Measurements from ENCODE around the gene MILR1.

Gene MILR1

GRCh38 chr17:64507413-64507782 is 58.5 kb downstream of the MILR1 start:
- H3K9me3 ChIP-seq (ENCODE audit: control insufficient read depth, low read length), result no peaks in the 10 kb centered on the region
- H3K9ac ChIP-seq (ENCODE audit: low read length), result peak overlapping the region; percentile 100
- H4K91ac ChIP-seq (ENCODE audit: low read length), result peak overlapping the region; percentile 94
- peak overlapping the region; percentile 35 for H4K8ac ChIP-seq (ENCODE audit: low read length)
- no peak overlapping the region for H2BK5ac ChIP-seq (ENCODE audit: low read depth, low read length, poor library complexity, severe bottlenecking)
- 0% methylated on average over 6 of the region's 13 CpGs for WGBS
- H3K18ac ChIP-seq (ENCODE audit: low read depth in 1 of 2, low read length in 2 of 2), result peak overlapping the region; percentile 86 to 97
- peak overlapping the region; percentile 23 for H2AK5ac ChIP-seq (ENCODE audit: low read length, severe bottlenecking)
- H3K36me3 ChIP-seq (ENCODE audit: control insufficient read depth in 1 of 2, insufficient read depth in 2 of 2, low read depth in 1 of 2, low read length in 2 of 2), result peaks cover 13 to 59% of the 10 kb centered on the region in 2 experiments
- H3K4me2 ChIP-seq (ENCODE audit: low read length, poor library complexity, severe bottlenecking), result peak overlapping the region; percentile 67
- DNase-seq, result peak; percentile 90
- H2BK15ac ChIP-seq (ENCODE audit: low read depth, poor library complexity, severe bottlenecking), result no peak overlapping the region
- H3K27me3 ChIP-seq (ENCODE audit: control insufficient read depth in 1 of 2, insufficient read depth in 1 of 2, low read length in 2 of 2), result no peaks in the 10 kb centered on the region
- H3K4me3 ChIP-seq (ENCODE audit: insufficient read depth in 1 of 2, low read depth in 1 of 2, low read length in 2 of 2), result peak overlapping the region; percentile 85 to 93
- H3K14ac ChIP-seq (ENCODE audit: low read length in 2 of 2), result peak overlapping the region in 1 of 2 experiments; percentile 95
- H3K79me1 ChIP-seq (replicated peaks; ENCODE audit: low read length, poor library complexity, severe bottlenecking), result peaks cover 8% of the 10 kb centered on the region
- peak overlapping the region in 1 of 2 experiments; percentile 3 for H2BK12ac ChIP-seq (ENCODE audit: low read length in 2 of 2)
- H3K4me1 ChIP-seq (ENCODE audit: control insufficient read depth, insufficient read depth, low read depth, low read length), result peaks cover 6% of the 10 kb centered on the region
- H2BK120ac ChIP-seq (ENCODE audit: low read depth, low read length), result peak overlapping the region; percentile 77
- H3K27ac ChIP-seq (ENCODE audit: low read length, poor library complexity, severe bottlenecking), result peak overlapping the region; percentile 96
- peak overlapping the region; percentile 69 to 92 for H3K4ac ChIP-seq (ENCODE audit: low read depth in 1 of 2, low read length in 2 of 2)
- peak overlapping the region; percentile 30 for H2AFZ ChIP-seq (ENCODE audit: low read depth, low read length)
- H3K23ac ChIP-seq (ENCODE audit: low read length in 2 of 2), result peak overlapping the region in 1 of 2 experiments; percentile 7

DNA sequence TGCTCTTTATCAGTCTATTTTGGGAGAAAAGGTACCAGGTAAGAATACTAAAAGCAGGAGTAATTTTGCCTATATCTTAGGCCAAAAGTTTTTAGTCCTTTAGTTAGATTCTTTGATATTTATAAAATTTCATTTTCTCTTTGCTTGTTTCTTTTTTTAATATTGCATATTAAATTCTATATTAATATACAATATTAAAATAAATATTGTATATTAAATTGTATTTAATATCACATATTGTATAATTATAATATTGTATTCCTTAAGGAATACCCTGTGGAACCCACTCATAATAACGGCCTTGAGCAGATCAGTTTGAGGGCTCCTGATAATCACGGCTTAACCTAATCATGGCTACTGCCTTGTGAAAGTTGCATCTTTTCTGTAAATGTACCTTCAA is 59.8 kb downstream of the MILR1 start:
- Histone ChIP-seq H2AK5ac (ENCODE audit: low read length, severe bottlenecking) (no peak overlapping the region), H3K4me1 (ENCODE audit: control insufficient read depth, insufficient read depth, low read depth, low read length) (peaks cover 5% of the 10 kb centered on the region), H4K91ac (ENCODE audit: low read length) (no peak overlapping the region), H3K9me3 (ENCODE audit: control insufficient read depth, low read length) (no peaks in the 10 kb centered on the region), H3K79me1 (replicated peaks; ENCODE audit: low read length, poor library complexity, severe bottlenecking) (peaks cover 10% of the 10 kb centered on the region), H2BK120ac (ENCODE audit: low read depth, low read length) (no peak overlapping the region), H4K8ac (ENCODE audit: low read length) (no peak overlapping the region), H2BK5ac (ENCODE audit: low read depth, low read length, poor library complexity, severe bottlenecking) (no peak overlapping the region), H3K4ac (ENCODE audit: low read depth in 1 of 2, low read length in 2 of 2) (no peak overlapping the region), H3K9ac (ENCODE audit: low read length) (peak overlapping the region; percentile 100), H3K23ac (ENCODE audit: low read length in 2 of 2) (no peak overlapping the region), H3K4me3 (ENCODE audit: insufficient read depth in 1 of 2, low read depth in 1 of 2, low read length in 2 of 2) (peak overlapping the region in 1 of 2 experiments; percentile 93), H3K27me3 (ENCODE audit: control insufficient read depth in 1 of 2, insufficient read depth in 1 of 2, low read length in 2 of 2) (no peaks in the 10 kb centered on the region), H3K36me3 (ENCODE audit: control insufficient read depth in 1 of 2, insufficient read depth in 2 of 2, low read depth in 1 of 2, low read length in 2 of 2) (peaks cover 10 to 59% of the 10 kb centered on the region in 2 experiments), H3K4me2 (ENCODE audit: low read length, poor library complexity, severe bottlenecking) (no peak overlapping the region), H3K27ac (ENCODE audit: low read length, poor library complexity, severe bottlenecking) (no peak overlapping the region), H2BK15ac (ENCODE audit: low read depth, poor library complexity, severe bottlenecking) (no peak overlapping the region), H2AFZ (ENCODE audit: low read depth, low read length) (no peak overlapping the region), H3K14ac (ENCODE audit: low read length in 2 of 2) (no peak overlapping the region), H3K18ac (ENCODE audit: low read depth in 1 of 2, low read length in 2 of 2) (no peak overlapping the region), H2BK12ac (ENCODE audit: low read length in 2 of 2) (no peak overlapping the region)
- 94% methylated on average over 2 of the region's 2 CpGs for WGBS
- DNase-seq, result no peak

GRCh38 chr17:64509179-64509578 is 60.3 kb downstream of the MILR1 start:
- Histone ChIP-seq H2AFZ (ENCODE audit: low read depth, low read length) (no peak overlapping the region), H4K91ac (ENCODE audit: low read length) (no peak overlapping the region), H4K8ac (ENCODE audit: low read length) (no peak overlapping the region), H2BK15ac (ENCODE audit: low read depth, poor library complexity, severe bottlenecking) (no peak overlapping the region), H2BK5ac (ENCODE audit: low read depth, low read length, poor library complexity, severe bottlenecking) (no peak overlapping the region), H2AK5ac (ENCODE audit: low read length, severe bottlenecking) (no peak overlapping the region), H3K18ac (ENCODE audit: low read depth in 1 of 2, low read length in 2 of 2) (no peak overlapping the region), H3K36me3 (ENCODE audit: control insufficient read depth in 1 of 2, insufficient read depth in 2 of 2, low read depth in 1 of 2, low read length in 2 of 2) (peaks cover 10 to 59% of the 10 kb centered on the region in 2 experiments), H3K4me1 (ENCODE audit: control insufficient read depth, insufficient read depth, low read depth, low read length) (peaks cover 5% of the 10 kb centered on the region), H3K79me1 (replicated peaks; ENCODE audit: low read length, poor library complexity, severe bottlenecking) (peaks cover 10% of the 10 kb centered on the region), H3K14ac (ENCODE audit: low read length in 2 of 2) (no peak overlapping the region), H3K27ac (ENCODE audit: low read length, poor library complexity, severe bottlenecking) (no peak overlapping the region), H3K27me3 (ENCODE audit: control insufficient read depth in 1 of 2, insufficient read depth in 1 of 2, low read length in 2 of 2) (no peaks in the 10 kb centered on the region), H3K4me2 (ENCODE audit: low read length, poor library complexity, severe bottlenecking) (no peak overlapping the region), H3K9me3 (ENCODE audit: control insufficient read depth, low read length) (no peaks in the 10 kb centered on the region), H3K4ac (ENCODE audit: low read depth in 1 of 2, low read length in 2 of 2) (no peak overlapping the region), H3K23ac (ENCODE audit: low read length in 2 of 2) (peak overlapping the region; percentile 5 to 52), H3K4me3 (ENCODE audit: insufficient read depth in 1 of 2, low read depth in 1 of 2, low read length in 2 of 2) (peak overlapping the region in 1 of 2 experiments; percentile 48), H2BK12ac (ENCODE audit: low read length in 2 of 2) (no peak overlapping the region), H2BK120ac (ENCODE audit: low read depth, low read length) (no peak overlapping the region), H3K9ac (ENCODE audit: low read length) (peak overlapping the region; percentile 38)
- no peak for DNase-seq
- WGBS, result 97% methylated on average over 6 of the region's 6 CpGs

- no peak overlapping the region for H2BK12ac ChIP-seq (ENCODE audit: low read length in 2 of 2)
- whole genome bisulfite sequencing, result 96% methylated on average over 1 of the region's 2 CpGs
- no peak overlapping the region for H3K4ac ChIP-seq (ENCODE audit: low read depth in 1 of 2, low read length in 2 of 2)
- H4K8ac ChIP-seq (ENCODE audit: low read length), result no peak overlapping the region
- peaks cover 15 to 94% of the 10 kb centered on the region in 2 experiments for H3K36me3 ChIP-seq (ENCODE audit: control insufficient read depth in 1 of 2, insufficient read depth in 2 of 2, low read depth in 1 of 2, low read length in 2 of 2)
- H3K9me3 ChIP-seq (ENCODE audit: control insufficient read depth, low read length), result no peaks in the 10 kb centered on the region
- no peak overlapping the region for H4K91ac ChIP-seq (ENCODE audit: low read length)
- no peak overlapping the region for H3K23ac ChIP-seq (ENCODE audit: low read length in 2 of 2)
- H2BK5ac ChIP-seq (ENCODE audit: low read depth, low read length, poor library complexity, severe bottlenecking), result no peak overlapping the region
- no peak overlapping the region for H3K14ac ChIP-seq (ENCODE audit: low read length in 2 of 2)
- no peaks in the 10 kb centered on the region for H3K4me1 ChIP-seq (ENCODE audit: control insufficient read depth, insufficient read depth, low read depth, low read length)
- no peak overlapping the region for H2AFZ ChIP-seq (ENCODE audit: low read depth, low read length)
- H2AK5ac ChIP-seq (ENCODE audit: low read length, severe bottlenecking), result no peak overlapping the region
- no peak overlapping the region for H3K27ac ChIP-seq (ENCODE audit: low read length, poor library complexity, severe bottlenecking)
- H3K27me3 ChIP-seq (ENCODE audit: control insufficient read depth in 1 of 2, insufficient read depth in 1 of 2, low read length in 2 of 2), result no peaks in the 10 kb centered on the region
- peak overlapping the region; percentile 25 for H3K9ac ChIP-seq (ENCODE audit: low read length)
- H2BK120ac ChIP-seq (ENCODE audit: low read depth, low read length), result no peak overlapping the region
- H3K4me3 ChIP-seq (ENCODE audit: insufficient read depth in 1 of 2, low read depth in 1 of 2, low read length in 2 of 2), result no peak overlapping the region
- no peak for DNase-seq
- H2BK15ac ChIP-seq (ENCODE audit: low read depth, poor library complexity, severe bottlenecking), result no peak overlapping the region
- H3K79me1 ChIP-seq (replicated peaks; ENCODE audit: low read length, poor library complexity, severe bottlenecking), result peaks cover 23% of the 10 kb centered on the region
- H3K4me2 ChIP-seq (ENCODE audit: low read length, poor library complexity, severe bottlenecking), result no peak overlapping the region
- no peak overlapping the region for H3K18ac ChIP-seq (ENCODE audit: low read depth in 1 of 2, low read length in 2 of 2)
Observed at GRCh38 chr17:64515419-64515818, 66.5 kb downstream of the MILR1 start.

All from mesenchymal stem cell (in vitro differentiated cells and primary cell).